ENCODE results near the gene ZNF827.

GRCh38 chr4:145720656-145721055, 218.0 kb downstream of the ZNF827 start:
- no peak for TF ChIP-seq POLR2A (IDR thresholded peaks at IDR 0.05)
- no peak for TF ChIP-seq CTCF (IDR thresholded peaks at IDR 0.05)

Measured in thyroid gland (tissue), 4 donors.